Heart right ventricle (tissue), 16 donors: Measurements from ENCODE around the gene PDSS2. TPM values are rescaled to one million over a fixed set of nuclear protein-coding genes. Genes with fewer than 3 reads are reported as not detected.

ENCODE experiments used
- ATAC-seq, 8 donors: fragments of 200-7000 bp; cut with Tn5 transposase; one replicate each; pipeline ENCODE4 v1.9.1; 2020; ENCODE audit warnings: mild to moderate bottlenecking in 8 of 8, moderate library complexity in 8 of 8, moderate number of reproducible peaks in 1 of 8
- DNase-seq, 2 donors: peaks; one replicate each; pipeline ENCODE4 v3.0.0-alpha.2; 2020
- H3K27ac ChIP-seq, 10 donors: fragments of 200-600 bp; sonication (generic) in 2 of 10; one replicate each; pipeline versions ENCODE4 v1.5.0 to v1.8.0; 2020 to 2022; ENCODE audit warnings: mild to moderate bottlenecking in 3 of 10
- H3K27me3 ChIP-seq, 7 donors: fragments of 200-600 bp; one replicate each; pipeline ENCODE4 v1.8.0; 2021 to 2022; ENCODE audit warnings: mild to moderate bottlenecking in 2 of 7
- H3K36me3 ChIP-seq, 9 donors: fragments of 200-600 bp; sonication (generic) in 1 of 9; one replicate each; pipeline versions ENCODE4 v1.5.0 to v1.8.0; 2020 to 2022; ENCODE audit warnings: mild to moderate bottlenecking in 2 of 9
- H3K4me1 ChIP-seq, 9 donors: fragments of 200-600 bp; sonication (generic) in 1 of 9; one replicate each; pipeline versions ENCODE4 v1.5.0 to v1.8.0; 2020 to 2022; ENCODE audit warnings: mild to moderate bottlenecking in 4 of 9
- H3K4me3 ChIP-seq, 10 donors: fragments of 200-600 bp; sonication (generic) in 2 of 10; one replicate each; pipeline versions ENCODE4 v1.5.0 to v1.8.0; 2020 to 2022; ENCODE audit warnings: mild to moderate bottlenecking in 7 of 10, moderate library complexity in 2 of 10
- H3K9me3 ChIP-seq, 11 donors: fragments of 200-600 bp in 10 of 11; sonication (generic) in 2 of 11; one replicate each; pipeline versions ENCODE4 v1.5.0 to v1.8.0; 2013 to 2022; ENCODE audit warnings: mild to moderate bottlenecking in 2 of 11, control low read depth in 1 of 11, moderate library complexity in 1 of 11
- WGBS, 2 donors: extraction: QIAGEN DNeasy Blood & Tissue Kit; methylation state at CpG; one replicate each; pipeline ENCODE4 v1.1.7; 2013; ENCODE audit warnings: inconsistent platforms in 1 of 2; 5-methylcytosine and 5-hydroxymethylcytosine counted together
- intact Hi-C, 10 donors: fragments of 100-400 bp; cut with DNase I; formaldehyde crosslinking; loops; one replicate each; pipeline versions ENCODE4 v1.11.1 to v1.14.2; 2022
- long read RNA-seq, 3 donors: library from polyadenylated mRNA; unstranded; transcript quantifications; one replicate each; pipeline ENCODE4 v2.0.0, GENCODE V29; 2020 to 2021
- polyA plus RNA-seq, 2 donors: library from polyadenylated mRNA; stranded (reverse); fragments of 200-250 nt; gene quantifications; one replicate each; pipeline ENCODE4 v1.2.3, GENCODE V29; 2013
- total RNA-seq, 10 donors: library from RNA; stranded (reverse); fragmentation: NEBNext Ultra II Directional in 3 of 10; extraction: Animal tissue kit (Norgen Biotek cat#: 25700) in 3 of 10; gene quantifications; one replicate each; pipeline versions ENCODE4 v1.2.1 to v1.2.4, GENCODE V29; 2021 to 2023
- TF ChIP-seq, protein P1 (sequence below), 9 donors: fragments of 200-600 bp; sonication (generic) in 2 of 9; IDR thresholded peaks; one replicate each; pipeline versions ENCODE4 v1.5.0 to v1.8.0; 2021 to 2022; ENCODE audit warnings: antibody characterized with exemption in 9 of 9, mild to moderate bottlenecking in 5 of 9, moderate library complexity in 1 of 9
- donor health status: Arrhythmogenic right ventricular cardiomyopathy.
- donor health status: ischemic (EF 13 %, LVEDD 7.1; RV severe dilation, severe dysfunction).
- donor health status: healthy with polysubstance abuse.
- donor health status: DM: no; HTN: yes; CAD: no.
- donor health status: DM: no; HTN: no; CAD: no.
- donor health status: ischemic (EF 25% LVEDD 6.9; RV normal size, moderate dysfunction).
- donor health status: ischemic (EF 25% LVEDD 5.7; RV mildly dilated, moderate dysfunction).
- donor health status: healthy.
- donor health status: DM: yes; HTN: yes; CAD: no.
- donor health status: Ischemic cardiomyopathy.
- donor health status: ischemic (EF 35%, LVEDD 5.7; RV mildly dilated, moderate dysfunction).
- donor health status: nonischemic (EF 11% LVEDD 7.7; RV severe dilation, severe dysfunction).
- donor health status: DM: yes; HTN: yes; CAD: no.
- donor health status: PGD.
- donor health status: ischemic (EF 29% LVEDD 5.4; RV normal size, mild dysfunction).
- donor health status: nonischemic (EF 23%, LVEDD 6.1; RV moderate dilation, normal function).

PDSS2 gene
- 10 to 100 TPM; 15.5 to 22.2 (median 19.7) TPM for total RNA-seq
- 1 to 10 TPM; 5.5 to 9.2 TPM for polyA plus RNA-seq
- long read RNA-seq, donor 1, transcript PDSS2-202 (8 exons, 3,540 nt) = major isoform, 16 of 28 reads
- long read RNA-seq, donor 1, partial matches to known transcripts = 1 of 28 reads
- long read RNA-seq, donor 1, other reads (novel, unspliced or antisense) = 10 of 28 reads
- long read RNA-seq, donor 2, transcript PDSS2-202 (8 exons, 3,540 nt) = major isoform, 15 of 30 reads
- long read RNA-seq, donor 2, partial matches to known transcripts = 4 of 30 reads
- long read RNA-seq, donor 2, other reads (novel, unspliced or antisense) = 10 of 30 reads
- long read RNA-seq, donor 3, transcript PDSS2-202 (8 exons, 3,540 nt) = major isoform, 27 of 51 reads
- long read RNA-seq, donor 3, partial matches to known transcripts = 4 of 51 reads
- long read RNA-seq, donor 3, other reads (novel, unspliced or antisense) = 18 of 51 reads

GRCh38 chr6:107459283-107460082 is at the start of gene PDSS2:
Gene PDSS2 (minus strand): TSS chr6:107459564. CDS start chr6:107459285, 279 bp downstream.
- ATAC-seq = peak; percentile 98 to 99 (median 99)

GRCh38 chr6:107506145-107506544 is 46.8 kb upstream of the PDSS2 start:
- H3K4me1 ChIP-seq = peaks cover 1 to 45% (median 11%) of the 10 kb centered on the region in 9 donors
- H3K27me3 ChIP-seq = no peaks in the 10 kb centered on the region
- 94 to 95% methylated on average over 1 of the region's 1 CpG for WGBS, 2 donors
- no peak overlapping the region for H3K27ac ChIP-seq
- H3K9me3 ChIP-seq = no peaks in the 10 kb centered on the region
- TF ChIP-seq, protein P1, sequence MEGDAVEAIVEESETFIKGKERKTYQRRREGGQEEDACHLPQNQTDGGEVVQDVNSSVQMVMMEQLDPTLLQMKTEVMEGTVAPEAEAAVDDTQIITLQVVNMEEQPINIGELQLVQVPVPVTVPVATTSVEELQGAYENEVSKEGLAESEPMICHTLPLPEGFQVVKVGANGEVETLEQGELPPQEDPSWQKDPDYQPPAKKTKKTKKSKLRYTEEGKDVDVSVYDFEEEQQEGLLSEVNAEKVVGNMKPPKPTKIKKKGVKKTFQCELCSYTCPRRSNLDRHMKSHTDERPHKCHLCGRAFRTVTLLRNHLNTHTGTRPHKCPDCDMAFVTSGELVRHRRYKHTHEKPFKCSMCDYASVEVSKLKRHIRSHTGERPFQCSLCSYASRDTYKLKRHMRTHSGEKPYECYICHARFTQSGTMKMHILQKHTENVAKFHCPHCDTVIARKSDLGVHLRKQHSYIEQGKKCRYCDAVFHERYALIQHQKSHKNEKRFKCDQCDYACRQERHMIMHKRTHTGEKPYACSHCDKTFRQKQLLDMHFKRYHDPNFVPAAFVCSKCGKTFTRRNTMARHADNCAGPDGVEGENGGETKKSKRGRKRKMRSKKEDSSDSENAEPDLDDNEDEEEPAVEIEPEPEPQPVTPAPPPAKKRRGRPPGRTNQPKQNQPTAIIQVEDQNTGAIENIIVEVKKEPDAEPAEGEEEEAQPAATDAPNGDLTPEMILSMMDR (IDR thresholded peaks at IDR 0.05) = no peak
- no peak for ATAC-seq
- H3K36me3 ChIP-seq = peaks cover 0 to 27% (median 0%) of the 10 kb centered on the region in 9 donors
- no peak for DNase-seq
- no peak overlapping the region for H3K4me3 ChIP-seq
- intact Hi-C loops = no loop called here

More at GRCh38 chr6:107459283-107460082, at the start of gene PDSS2:
- Histone ChIP-seq H3K36me3 (peaks cover 0 to 5% (median 0%) of the 10 kb centered on the region in 9 donors), H3K27me3 (no peaks in the 10 kb centered on the region), H3K27ac (peak within 1 kb of the TSS; percentile 85 to 97 (median 90)), H3K4me1 (peaks cover 0 to 32% (median 19%) of the 10 kb centered on the region in 9 donors), H3K4me3 (peak within 1 kb of the TSS; percentile 56 to 97 (median 80)), H3K9me3 (no peaks in the 10 kb centered on the region)
- 0 to 1% methylated on average over 46 of the region's 46 CpGs for WGBS, 2 donors
- TF ChIP-seq, protein P1 (IDR thresholded peaks at IDR 0.05) = peak in 8 of 9 donors; percentile 26 to 69 (median 48)
- intact Hi-C loops = loop anchor here in 4 of 10 donors (2.0 to 10.0 kb wide), 4 partner anchors 31 to 193 kb away; partner anchors contain the start of gene SOBP (in 2 of the 4)
- DNase-seq = peak; percentile 98 to 99

DNA sequence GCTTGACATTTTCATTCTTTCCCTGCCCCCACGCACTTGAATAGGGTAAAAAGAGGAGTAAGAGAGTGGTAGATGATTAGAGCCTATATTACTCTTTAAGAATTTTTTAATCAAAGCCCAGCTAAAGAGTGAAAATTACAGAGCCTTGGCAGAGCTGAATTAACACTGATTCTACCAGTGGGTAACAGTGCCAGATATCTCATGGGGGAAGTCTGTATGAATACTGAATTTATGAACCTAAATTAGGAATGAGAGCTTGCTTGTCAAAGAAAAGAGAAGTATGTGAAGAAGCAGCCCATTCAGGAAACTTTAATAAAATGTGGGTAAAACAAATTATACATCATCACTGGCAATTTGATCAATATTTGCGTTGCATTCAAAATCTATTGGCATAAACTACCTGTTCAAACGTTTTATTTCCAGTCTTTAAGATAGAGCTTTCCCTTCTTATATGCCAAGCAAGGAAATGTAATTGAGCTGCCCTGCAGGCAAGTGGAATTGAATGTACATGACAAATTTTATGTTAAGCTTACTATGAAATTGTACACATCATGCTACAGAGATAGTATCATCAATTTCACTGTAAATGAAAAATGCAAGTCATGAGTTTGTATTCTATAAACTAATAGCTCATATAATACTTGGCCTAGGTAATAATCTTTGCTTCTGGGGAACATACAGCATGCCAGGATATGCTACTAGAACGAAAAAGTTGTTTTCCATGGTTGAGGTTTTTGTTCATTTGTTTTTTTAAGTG is 45.1 kb upstream of the PDSS2 start:
- H3K27me3 ChIP-seq = no peaks in the 10 kb centered on the region
- TF ChIP-seq, protein P1 (IDR thresholded peaks at IDR 0.05) = no peak
- intact Hi-C loops = no loop called here
- ATAC-seq (no peak), DNase-seq (no peak)
- peaks cover 0 to 27% (median 0%) of the 10 kb centered on the region in 9 donors for H3K36me3 ChIP-seq
- H3K27ac ChIP-seq = no peak overlapping the region
- no peaks in the 10 kb centered on the region for H3K9me3 ChIP-seq
- no peak overlapping the region for H3K4me3 ChIP-seq
- 77 to 85% methylated on average over 4 of the region's 4 CpGs for WGBS, 2 donors
- H3K4me1 ChIP-seq = peaks cover 0 to 36% (median 12%) of the 10 kb centered on the region in 9 donors
